Panc1 (cell line): ENCODE data around the gene POU2F2. TPM values are rescaled to one million over a fixed set of nuclear protein-coding genes. Genes with fewer than 3 reads are reported as not detected.

Source experiments
- ATAC-seq: fragments of 200-7000 bp; cut with Tn5 transposase; 2 replicates; pipeline ENCODE4 v1.9.1; 2020; ENCODE audit warnings: mild to moderate bottlenecking, moderate library complexity
- BruUV-seq: library from RNA; stranded (reverse); fragments of 400-500 nt; replicated peaks from 2 replicates; lab custom pipeline; 2021; lab: Mats Ljungman, UMichigan
- CTCF ChIA-PET: fragments of 300-600 bp; sonication (Branson Sonifier 250); formaldehyde crosslinking; loops from one replicate; lab custom pipeline; 2022; ENCODE audit warnings: antibody characterized with exemption; lab: Charles Lee
- POLR2A ChIA-PET: fragments of 300-600 bp; sonication (Branson Sonifier 250); formaldehyde crosslinking; loops from one replicate; lab custom pipeline; 2022; ENCODE audit warnings: antibody characterized with exemption; lab: Charles Lee
- DNase-seq: peaks from one replicate; pipeline ENCODE4 v3.0.0-alpha.2; 2010; ENCODE audit warnings: low read depth, low spot score
- H3K27ac ChIP-seq: 2 replicates; pipeline ENCODE4 v1.5.1; 2011; ENCODE audit warnings: mild to moderate bottlenecking, low read length, inconsistent platforms
- H3K27me3 ChIP-seq: fragments of 200-500 bp; sonication (Bioruptor generic); 2 replicates; pipeline ENCODE4 v1.6.0; 2014; ENCODE audit warnings: low read length, inconsistent platforms; ENCODE audit not compliant: control insufficient read depth, insufficient read depth
- H3K36me3 ChIP-seq: fragments of 200-500 bp; sonication (Bioruptor generic); 2 replicates; pipeline ENCODE4 v1.5.1; 2014; ENCODE audit warnings: inconsistent platforms, mild to moderate bottlenecking, low read length, moderate library complexity; ENCODE audit not compliant: control insufficient read depth, insufficient read depth
- H3K4me1 ChIP-seq: 2 replicates; pipeline ENCODE4 v1.5.1; 2011; ENCODE audit warnings: inconsistent platforms, mild to moderate bottlenecking, low read length, moderate library complexity; ENCODE audit not compliant: control insufficient read depth, insufficient read depth
- H3K4me3 ChIP-seq, 2 experiments: 2 replicates each; pipeline ENCODE4 v1.5.1; 2011 to 2012; ENCODE audit warnings: low read depth in 2 of 2, low read length in 2 of 2, mild to moderate bottlenecking in 2 of 2, inconsistent platforms in 1 of 2, moderate library complexity in 1 of 2
- H3K9me3 ChIP-seq: fragments of 200-500 bp; sonication (Bioruptor generic); 2 replicates; pipeline ENCODE4 v1.5.1; 2014; ENCODE audit warnings: low read depth, mild to moderate bottlenecking, inconsistent platforms, low read length, moderate library complexity; ENCODE audit not compliant: control insufficient read depth, insufficient read depth
- CTCF ChIP-seq: fragments of 450-650 bp; IDR thresholded peaks from 2 replicates; pipeline ENCODE4 v1.5.1; 2017; ENCODE audit warnings: mild to moderate bottlenecking
- POLR2AphosphoS5 ChIP-seq: IDR thresholded peaks from 2 replicates; pipeline ENCODE4 v1.6.1; 2012; ENCODE audit warnings: mild to moderate bottlenecking, low read depth, low read length, moderate library complexity
- REST ChIP-seq, 2 experiments: IDR thresholded peaks; 2 replicates each; pipeline ENCODE4 v1.6.1; 2011 to 2012; ENCODE audit warnings: low read depth in 2 of 2, control low read depth in 1 of 2, low read length in 1 of 2, mild to moderate bottlenecking in 1 of 2, moderate library complexity in 1 of 2; ENCODE audit not compliant: insufficient read depth in 1 of 2
- SIN3A ChIP-seq: IDR thresholded peaks from 2 replicates; pipeline ENCODE4 v1.6.1; 2012; ENCODE audit warnings: low read depth, mild to moderate bottlenecking, low read length, moderate library complexity, borderline replicate concordance; ENCODE audit not compliant: insufficient read depth
- TCF7L2 ChIP-seq: IDR thresholded peaks from 2 replicates; pipeline ENCODE4 v1.6.1; 2011; ENCODE audit warnings: mild to moderate bottlenecking, low read depth, low read length, inconsistent platforms
- in situ Hi-C: cut with HindIII; loops from 2 replicates; pipeline ENCODE4 v1.10.0; 2016; ENCODE audit warnings: low sequenced_read_pairs, low pct_unique_long_range_greater_than_20kb
- intact Hi-C: fragments of 100-400 bp; cut with micrococcal nuclease; formaldehyde crosslinking; loops from one replicate; pipeline ENCODE4 v1.10.0; 2022; ENCODE audit not compliant: unreplicated experiment
- total RNA-seq: library from RNA; stranded (reverse); gene quantifications from one replicate; pipeline ENCODE4 v1.2.1, GENCODE V29; 2021; ENCODE audit not compliant: unreplicated experiment

POU2F2 gene
- total RNA-seq, 1 experiment from 2014 or later: 0.10 TPM

- Histone ChIP-seq H3K36me3 (peaks cover 2% of the 10 kb centered on the region; the same call in 1 of the 2 replicates), H3K27me3 (no peaks in the 10 kb centered on the region), H3K4me1 (no peaks in the 10 kb centered on the region; the same call in 1 of the 2 replicates), H3K9me3 (no peaks in the 10 kb centered on the region), H3K4me3 (no peak overlapping the region), H3K27ac (no peak overlapping the region)
- POLR2A ChIA-PET: no interaction called here
- no peak for ATAC-seq
- intact Hi-C loops (no loop called here), in situ Hi-C loops (no loop called here)
- CTCF ChIA-PET: interaction anchor here (0.5 kb wide), 1 partner anchor 63 kb away, joined by 3 read pairs; no protein-coding TSS in a partner anchor
- no peak for DNase-seq
- no TSS peak for BruUV-seq
- TF ChIP-seq CTCF: no peak
- TF ChIP-seq REST (IDR thresholded peaks at IDR 0.05; ENCODE audit: insufficient read depth in 1 of 2, low read depth in 2 of 2, low read length in 1 of 2): no peak
- no peak for TF ChIP-seq SIN3A
- TF ChIP-seq POLR2AphosphoS5: no peak
- no peak for TF ChIP-seq TCF7L2
Measured at GRCh38 chr19:42080764-42081375, 51.4 kb downstream of the POU2F2 start.

GRCh38 chr19:42079886-42080763, 52.1 kb downstream of the POU2F2 start:
- intact Hi-C loops: no loop called here
- CTCF ChIA-PET: no interaction called here

More at GRCh38 chr19:42079886-42080763, 52.1 kb downstream of the POU2F2 start:
- Histone ChIP-seq H3K27me3 (no peaks in the 10 kb centered on the region), H3K4me3 (no peak overlapping the region), H3K36me3 (peaks cover 2% of the 10 kb centered on the region; the same call in 1 of the 2 replicates), H3K27ac (no peak overlapping the region), H3K9me3 (no peaks in the 10 kb centered on the region), H3K4me1 (no peaks in the 10 kb centered on the region; the same call in 1 of the 2 replicates)
- in situ Hi-C loops: no loop called here
- no TSS peak for BruUV-seq
- DNase-seq (no peak), ATAC-seq (no peak)
- POLR2A ChIA-PET: no interaction called here
- TF ChIP-seq TCF7L2 (no peak), SIN3A (no peak), CTCF (no peak), REST (IDR thresholded peaks at IDR 0.05; ENCODE audit: insufficient read depth in 1 of 2, low read depth in 2 of 2, low read length in 1 of 2) (no peak), POLR2AphosphoS5 (no peak)
